K562 (cell line): ENCODE data around the gene HHATL. TPM values are rescaled to one million over a fixed set of nuclear protein-coding genes. Genes with fewer than 3 reads are reported as not detected.

Experiments
- CHD7 ChIP-seq: fragments of 200-600 bp; sonication (generic); IDR thresholded peaks from one replicate; pipeline ENCODE4 v1.6.1; 2012; ENCODE audit warnings: mild to moderate bottlenecking, low read depth, low read length, inconsistent platforms
- IFI16 ChIP-seq: fragments of 250-450 bp; sonication (Bioruptor Pico); IDR thresholded peaks from 2 replicates; pipeline ENCODE4 v2.1.2; 2022; ENCODE audit warnings: mild to moderate bottlenecking, inconsistent platforms
- WHSC1 ChIP-seq: IDR thresholded peaks from one replicate; pipeline ENCODE4 v1.6.1; 2012; ENCODE audit warnings: low read length, control low read depth, inconsistent platforms
- ZNF407 ChIP-seq: fragments of 450-650 bp; IDR thresholded peaks from 2 replicates; pipeline ENCODE4 v1.6.1; 2016; ENCODE audit warnings: low read depth
- polyA plus RNA-seq, 8 experiments: library from polyadenylated mRNA; depleted of rRNA in 4 of 8; stranded (reverse) in 5 of 8; unstranded in 3 of 8; fragments of >200 nt; fragmentation: Nextera tagmentation in 2 of 8; fragmentation: Illumina TruSeq in 1 of 8; extraction: Ambion mirVana in 2 of 8; extraction: Trizol in 1 of 8; gene quantifications; 2 replicates each; pipeline versions ENCODE4 v1.2.1 to v1.2.3, GENCODE V29; 2011 to 2014; ENCODE audit warnings: inconsistent platforms in 1 of 8, missing spikeins in 1 of 8
- total RNA-seq, 7 experiments: library from RNA; depleted of rRNA in 6 of 7; stranded (reverse); fragments of >200 nt in 6 of 7; fragmentation: Illumina TruSeq in 2 of 7; extraction: Trizol in 2 of 7; gene quantifications; 2 replicates each; pipeline versions ENCODE4 v1.2.1 to v1.2.3, GENCODE V29; 2011 to 2021; ENCODE audit warnings: low replicate concordance in 1 of 7

HHATL gene
- total and polyA plus RNA-seq, 9 of the 15 experiments (the other 6 are each of a cell fraction or from before 2014, with no cell fraction given): not detected

- TF ChIP-seq CHD7 (no peak), IFI16 (CRISPR knock-in tag) (no peak), ZNF407 (no peak), WHSC1 (no peak)
Observed at GRCh38 chr3:42683875-42684598, 18.6 kb downstream of the HHATL start (continued).
